Panc1 (cell line): ENCODE results near the gene ZNF580.

ENCODE experiments used
- POLR2AphosphoS5 ChIP-seq: IDR thresholded peaks from 2 replicates; pipeline ENCODE4 v1.6.1; 2012; ENCODE audit warnings: mild to moderate bottlenecking, low read depth, low read length, moderate library complexity
- TF ChIP-seq, protein P1 (sequence below): fragments of 450-650 bp; IDR thresholded peaks from 2 replicates; pipeline ENCODE4 v1.5.1; 2017; ENCODE audit warnings: mild to moderate bottlenecking

DNA sequence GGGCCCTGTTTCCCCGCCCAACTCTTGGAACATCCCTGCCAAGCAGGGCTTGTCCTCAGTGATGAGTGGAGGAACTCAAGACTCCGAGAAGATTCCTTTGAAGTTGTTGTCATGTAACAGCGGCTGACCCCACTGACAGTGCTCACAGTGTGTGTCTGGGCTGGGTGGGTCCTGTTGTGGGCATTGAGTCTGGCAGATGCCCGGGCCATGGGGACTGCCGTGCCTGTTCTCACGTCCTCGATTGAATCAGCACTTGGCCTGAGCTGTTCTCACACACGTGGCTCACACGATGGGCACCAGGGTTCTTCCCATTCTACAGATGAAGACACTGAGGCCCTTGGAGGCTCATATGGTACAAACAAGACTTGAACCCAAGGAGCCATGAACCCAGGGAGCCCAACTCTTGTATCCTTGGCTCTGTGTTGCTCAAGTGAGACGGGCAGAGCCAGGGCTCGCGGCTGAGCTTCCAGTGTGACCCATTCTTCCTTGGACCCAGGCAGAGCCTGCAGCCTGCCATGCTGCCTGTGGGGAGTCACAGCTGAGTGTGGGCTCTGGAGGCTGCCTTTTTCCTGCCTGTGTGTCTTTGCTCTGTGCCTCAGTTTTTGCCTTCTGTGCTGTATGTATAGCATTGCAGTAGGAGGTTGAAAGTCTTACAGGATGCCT, 25.7 kb downstream of the ZNF580 start:
- TF ChIP-seq, protein P1, sequence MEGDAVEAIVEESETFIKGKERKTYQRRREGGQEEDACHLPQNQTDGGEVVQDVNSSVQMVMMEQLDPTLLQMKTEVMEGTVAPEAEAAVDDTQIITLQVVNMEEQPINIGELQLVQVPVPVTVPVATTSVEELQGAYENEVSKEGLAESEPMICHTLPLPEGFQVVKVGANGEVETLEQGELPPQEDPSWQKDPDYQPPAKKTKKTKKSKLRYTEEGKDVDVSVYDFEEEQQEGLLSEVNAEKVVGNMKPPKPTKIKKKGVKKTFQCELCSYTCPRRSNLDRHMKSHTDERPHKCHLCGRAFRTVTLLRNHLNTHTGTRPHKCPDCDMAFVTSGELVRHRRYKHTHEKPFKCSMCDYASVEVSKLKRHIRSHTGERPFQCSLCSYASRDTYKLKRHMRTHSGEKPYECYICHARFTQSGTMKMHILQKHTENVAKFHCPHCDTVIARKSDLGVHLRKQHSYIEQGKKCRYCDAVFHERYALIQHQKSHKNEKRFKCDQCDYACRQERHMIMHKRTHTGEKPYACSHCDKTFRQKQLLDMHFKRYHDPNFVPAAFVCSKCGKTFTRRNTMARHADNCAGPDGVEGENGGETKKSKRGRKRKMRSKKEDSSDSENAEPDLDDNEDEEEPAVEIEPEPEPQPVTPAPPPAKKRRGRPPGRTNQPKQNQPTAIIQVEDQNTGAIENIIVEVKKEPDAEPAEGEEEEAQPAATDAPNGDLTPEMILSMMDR, result no peak
- no peak; the same call in 1 of the 2 replicates for TF ChIP-seq POLR2AphosphoS5
